Activated CD4-positive, alpha-beta T cell treated with anti-CD3 and anti-CD28 coated beads, Interleukin-10, Interleukin-2, amounts not matched to agents 100 ng/mL and 50 ng/mL, durations not matched to agents 16 hours and 8 hours (primary cell): ENCODE results near the gene CCDC121.

Experiments
- DNase-seq: peaks from one replicate; pipeline ENCODE4 v3.0.0-alpha.2; 2020

Gene CCDC121

GRCh38 chr2:27628767-27629709 lies at the start of gene CCDC121, which contains the start of gene GPN1:
CCDC121 (minus strand) TSS chr2:27629012; CDS start chr2:27627799, 1,213 bp downstream.
GPN1 (plus strand) TSS chr2:27629050; CDS start chr2:27629059, 9 bp downstream.
- DNase-seq, result peak; percentile 97

- DNase-seq, result no peak
These were observed 44.1 kb upstream of the CCDC121 start for GRCh38 chr2:27672723-27673486.

DNA sequence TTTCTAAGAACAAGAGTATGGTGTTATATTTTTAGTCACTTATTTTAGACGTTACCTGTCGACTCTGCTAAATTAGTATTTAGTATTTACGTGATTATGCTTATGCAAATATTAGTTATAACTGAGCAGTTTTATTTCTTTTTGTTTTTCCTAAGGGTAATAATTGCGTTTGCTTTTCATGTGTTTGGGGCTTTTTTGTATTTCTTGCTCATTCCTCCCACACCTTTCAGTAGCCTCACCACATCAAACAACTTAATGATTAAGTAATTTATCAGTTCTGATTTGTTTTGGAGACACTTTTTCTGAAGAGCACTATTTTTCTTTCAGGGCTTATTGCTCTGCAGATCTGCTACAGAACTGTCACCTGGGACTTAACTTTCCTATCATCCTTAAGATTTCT lies 42.4 kb upstream of the CCDC121 start:
- no peak for DNase-seq

DNA sequence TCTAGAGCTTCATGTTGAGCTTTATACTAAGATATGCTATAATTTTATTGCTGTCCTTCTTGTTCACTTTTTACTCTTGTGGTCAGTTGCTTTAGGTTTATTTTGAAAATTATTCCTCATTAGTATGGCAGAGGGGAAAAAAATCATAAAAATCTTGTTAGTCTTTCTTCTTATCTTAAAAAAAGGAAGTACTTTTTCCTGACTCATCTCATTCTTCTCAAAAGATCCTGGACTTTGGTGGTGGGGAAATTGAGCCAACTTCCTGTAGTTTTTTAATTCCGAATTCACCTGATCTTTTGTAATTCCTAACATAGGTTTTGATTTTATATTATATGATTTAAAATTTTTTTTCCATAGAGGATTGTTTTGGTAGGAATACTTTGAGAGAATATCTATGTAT lies 38.6 kb upstream of the CCDC121 start:
- DNase-seq, result no peak

- no peak for DNase-seq
These were observed 36.0 kb upstream of the CCDC121 start for GRCh38 chr2:27664622-27665363.

- DNase-seq, result peak; percentile 25
These were observed 35.4 kb upstream of the CCDC121 start for GRCh38 chr2:27664154-27664574.

DNA sequence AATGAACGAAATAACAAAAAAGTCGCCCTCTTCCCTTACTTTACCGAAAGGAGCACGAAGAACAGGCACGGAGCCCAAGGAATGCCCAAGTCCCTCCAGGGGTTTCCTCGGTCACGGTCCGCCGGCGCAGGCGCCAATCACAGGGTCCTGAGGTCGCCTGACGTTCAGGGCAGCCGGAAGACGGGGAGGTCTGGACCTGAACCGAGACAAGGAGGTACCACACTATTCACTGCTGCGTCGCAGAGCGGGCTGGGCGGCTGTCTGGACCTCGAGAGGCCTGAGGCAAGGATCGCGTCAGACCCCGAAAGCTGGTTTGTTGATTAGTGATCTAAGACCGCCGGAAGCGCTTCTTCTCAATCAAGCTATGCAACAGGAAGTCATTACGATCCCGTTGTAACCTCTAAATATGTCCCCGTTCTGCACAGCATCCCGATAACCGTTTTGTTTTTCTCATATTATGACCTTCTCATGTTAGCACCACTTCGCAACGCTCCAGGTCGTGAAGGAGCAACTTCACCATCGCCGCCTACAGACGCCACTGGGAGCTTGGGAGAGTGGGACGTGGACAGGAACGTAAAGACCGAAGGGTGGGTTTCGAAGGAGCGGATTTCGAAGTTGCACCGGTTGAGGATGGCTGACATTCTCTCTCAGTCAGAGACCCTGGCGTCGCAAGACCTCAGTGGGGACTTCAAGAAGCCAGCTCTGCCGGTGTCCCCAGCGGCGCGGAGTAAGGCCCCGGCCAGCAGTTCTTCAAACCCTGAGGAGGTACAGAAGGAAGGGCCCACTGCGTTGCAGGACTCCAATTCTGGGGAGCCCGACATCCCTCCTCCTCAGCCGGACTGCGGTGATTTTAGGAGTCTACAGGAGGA lies 34.7 kb upstream of the CCDC121 start, which contains the start of the genes SLC4A1AP and SUPT7L:
Gene SLC4A1AP, plus strand, starts transcription at position 605 of the 869 bp plus-strand sequence. Its CDS starts 26 bp downstream, at position 631.
Gene SUPT7L, minus strand, starts transcription at position 330 of the 869 bp plus-strand sequence. CDS start 1,422 bp downstream, outside the sequence.
- DNase-seq, result peak; percentile 78

GRCh38 chr2:27661371-27661770 lies 32.6 kb upstream of the CCDC121 start:
- no peak for DNase-seq

GRCh38 chr2:27655155-27655951 lies 26.5 kb upstream of the CCDC121 start:
- DNase-seq, result no peak

- no peak for DNase-seq
These were observed 24.6 kb upstream of the CCDC121 start for GRCh38 chr2:27653397-27653796.

DNA sequence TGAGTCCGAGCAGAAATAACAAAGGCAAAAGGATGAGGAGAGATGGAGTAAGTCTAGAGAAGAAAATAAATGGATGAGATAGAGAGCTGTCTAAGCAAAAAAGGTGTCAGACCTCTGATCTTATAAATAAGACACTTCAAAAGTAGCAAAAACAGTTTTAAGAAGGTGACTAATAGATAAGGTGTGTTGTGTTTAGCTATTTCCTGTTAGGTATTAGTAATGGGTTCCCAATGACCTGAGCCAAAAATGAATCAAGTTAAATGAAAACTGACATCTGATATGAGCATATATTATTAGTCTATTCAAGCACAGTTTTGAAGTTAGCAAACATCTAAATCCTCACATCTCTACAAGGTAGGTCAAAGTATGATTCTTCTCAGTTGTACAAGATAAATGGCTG lies 24.0 kb upstream of the CCDC121 start:
- no peak for DNase-seq

DNA sequence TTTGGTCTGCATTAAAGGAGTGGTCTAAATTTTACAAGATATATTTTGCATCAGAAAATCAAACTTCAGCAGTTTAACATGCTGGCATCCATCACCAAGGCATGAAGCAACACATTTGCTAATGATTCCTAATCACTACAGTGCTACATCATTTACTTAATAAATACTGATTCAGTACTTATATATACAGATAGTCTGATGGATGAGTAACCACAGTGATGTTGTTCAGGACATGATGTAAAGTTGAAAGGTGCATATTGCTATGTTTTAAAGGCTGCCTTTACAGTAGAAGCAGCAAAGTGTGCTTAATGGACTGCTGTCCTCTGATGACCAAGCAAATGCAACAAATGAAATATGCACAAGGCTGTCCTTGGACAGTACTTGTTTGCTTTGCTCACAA lies 23.5 kb upstream of the CCDC121 start:
- DNase-seq, result no peak

DNA sequence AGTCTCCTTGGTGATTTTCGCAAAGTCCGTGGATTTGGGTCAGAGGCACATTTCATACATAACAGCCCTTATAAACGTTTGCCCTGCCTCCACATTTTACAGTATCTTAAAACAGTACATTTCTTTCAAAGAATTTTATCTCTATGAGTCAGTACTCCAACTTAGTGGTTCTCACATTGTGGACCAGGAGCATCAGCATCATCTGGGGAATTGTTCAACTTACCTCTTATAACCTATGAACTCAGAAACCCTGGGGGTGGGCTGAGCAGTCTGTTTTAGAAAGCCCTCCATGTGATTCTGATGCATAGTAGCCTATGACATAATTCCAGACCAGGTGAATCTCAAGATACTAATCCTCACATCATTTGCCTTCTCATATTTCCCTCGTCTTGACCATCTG lies 22.2 kb upstream of the CCDC121 start:
- DNase-seq, result no peak

GRCh38 chr2:27647737-27648136 lies 18.9 kb upstream of the CCDC121 start:
- no peak for DNase-seq

DNA sequence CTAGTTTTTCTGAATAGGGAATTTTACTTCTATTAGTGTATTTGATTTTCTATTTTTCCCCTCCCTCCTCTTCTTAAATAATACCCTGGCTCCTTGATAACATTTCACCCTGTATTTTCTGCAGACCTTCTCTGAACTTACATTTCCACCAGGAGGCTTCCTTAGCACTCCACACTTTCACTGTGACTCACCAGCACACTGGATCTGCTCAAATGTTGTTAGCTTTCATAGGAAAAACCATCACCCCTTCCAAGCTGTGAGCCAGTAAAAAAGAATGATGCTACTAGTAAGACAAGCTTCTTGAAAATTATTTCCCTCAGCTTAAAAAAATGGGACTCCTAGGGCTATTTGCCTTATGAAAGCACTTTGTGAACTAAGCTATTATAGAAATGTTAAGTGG lies 18.5 kb upstream of the CCDC121 start:
- no peak for DNase-seq

- no peak for DNase-seq
These were observed 16.4 kb upstream of the CCDC121 start for GRCh38 chr2:27645197-27645596.

GRCh38 chr2:27640722-27641245 lies 12.0 kb upstream of the CCDC121 start:
- DNase-seq, result no peak

DNA sequence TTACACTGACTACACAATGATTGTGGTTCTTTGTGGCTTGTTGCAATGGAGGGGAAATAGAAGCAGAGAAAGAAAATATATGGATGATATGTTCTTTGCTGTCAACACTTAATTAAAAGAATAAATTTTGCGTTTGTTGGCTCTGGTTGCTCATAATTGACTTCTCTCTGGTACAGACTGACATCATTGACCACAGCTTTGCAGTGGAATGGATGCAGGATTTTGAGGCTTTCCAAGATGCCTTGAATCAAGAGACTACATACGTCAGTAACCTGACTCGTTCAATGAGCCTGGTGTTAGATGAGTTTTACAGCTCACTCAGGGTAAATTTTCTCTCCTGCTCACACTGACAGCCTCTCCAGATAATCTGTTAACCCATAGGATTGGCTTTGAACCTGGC lies 9.9 kb upstream of the CCDC121 start:
- DNase-seq, result peak; percentile 57

DNA sequence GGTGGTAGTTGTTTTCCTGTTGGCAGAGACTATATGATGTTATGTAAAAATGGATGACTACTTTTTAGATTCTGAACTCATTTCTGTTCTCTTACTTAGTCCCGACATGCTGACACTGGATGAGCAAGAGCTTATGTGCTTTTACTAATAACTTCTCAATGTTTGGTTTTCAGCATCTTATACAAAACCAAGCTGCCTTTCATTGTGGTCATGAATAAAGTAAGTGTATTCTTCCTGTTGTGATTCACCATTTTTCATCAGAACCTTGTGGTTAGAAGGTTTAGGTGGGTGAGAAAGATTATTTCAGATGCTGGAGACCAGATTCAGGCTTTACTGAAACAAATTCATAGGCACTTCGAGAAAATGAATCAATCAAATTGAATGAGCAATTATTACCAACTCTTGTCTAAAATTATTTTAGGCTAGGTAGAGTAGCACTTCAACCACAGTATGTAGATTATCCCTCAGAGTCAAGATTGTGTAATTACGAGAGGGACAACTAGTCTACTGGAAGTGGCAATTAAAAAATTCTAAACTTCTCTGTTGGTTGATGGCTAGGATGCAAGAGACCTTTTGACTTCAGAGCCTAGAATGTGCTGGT lies 9.3 kb upstream of the CCDC121 start:
- DNase-seq, result peak; percentile 89

- DNase-seq, result peak; percentile 26
These were observed 8.0 kb upstream of the CCDC121 start for GRCh38 chr2:27636766-27637165.
